Fibroblast of skin of abdomen (primary cell): ENCODE data around the gene VOPP1.
A peak's percentile ranks its signal among the peaks of the same experiment; 100 is the strongest.

Experiments used
- DNase-seq: peaks from one replicate; pipeline ENCODE4 v3.0.0-alpha.2; 2013

VOPP1 gene

DNA sequence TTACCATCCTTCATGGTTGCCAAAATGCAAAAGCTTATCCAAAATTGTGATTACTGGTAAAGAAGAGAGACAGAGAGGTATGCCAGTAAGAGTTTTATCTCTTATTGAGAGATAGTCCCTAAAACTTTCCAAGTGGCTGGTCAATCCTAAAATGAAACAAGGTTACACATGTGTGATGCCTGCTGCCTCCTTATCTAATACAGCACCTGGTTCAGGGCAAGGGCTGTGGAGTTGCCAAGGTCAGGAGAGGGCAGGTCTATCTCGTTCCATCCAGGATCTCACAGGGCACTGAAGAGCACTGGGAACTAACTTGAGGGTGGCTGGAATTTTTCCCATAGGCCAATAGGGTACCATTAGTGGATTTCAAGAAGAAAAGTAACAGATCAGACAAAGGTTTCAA, 18.3 kb downstream of the VOPP1 start:
- no peak for DNase-seq

DNA sequence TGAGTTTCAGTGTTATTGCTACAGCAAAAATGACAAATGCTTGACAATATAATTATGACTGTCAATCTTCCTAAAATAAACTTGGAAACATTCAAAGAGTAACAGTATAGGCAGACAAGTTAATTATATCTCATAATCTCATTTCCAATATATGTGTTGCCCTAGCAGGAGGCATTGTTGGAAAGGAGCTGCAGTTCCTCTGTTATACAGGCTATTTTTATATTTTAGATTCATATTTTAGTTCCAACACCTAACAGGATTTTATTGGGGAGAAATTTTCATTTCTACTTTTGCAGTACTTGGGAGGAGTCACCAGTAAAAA, 19.3 kb downstream of the VOPP1 start:
- no peak for DNase-seq

DNA sequence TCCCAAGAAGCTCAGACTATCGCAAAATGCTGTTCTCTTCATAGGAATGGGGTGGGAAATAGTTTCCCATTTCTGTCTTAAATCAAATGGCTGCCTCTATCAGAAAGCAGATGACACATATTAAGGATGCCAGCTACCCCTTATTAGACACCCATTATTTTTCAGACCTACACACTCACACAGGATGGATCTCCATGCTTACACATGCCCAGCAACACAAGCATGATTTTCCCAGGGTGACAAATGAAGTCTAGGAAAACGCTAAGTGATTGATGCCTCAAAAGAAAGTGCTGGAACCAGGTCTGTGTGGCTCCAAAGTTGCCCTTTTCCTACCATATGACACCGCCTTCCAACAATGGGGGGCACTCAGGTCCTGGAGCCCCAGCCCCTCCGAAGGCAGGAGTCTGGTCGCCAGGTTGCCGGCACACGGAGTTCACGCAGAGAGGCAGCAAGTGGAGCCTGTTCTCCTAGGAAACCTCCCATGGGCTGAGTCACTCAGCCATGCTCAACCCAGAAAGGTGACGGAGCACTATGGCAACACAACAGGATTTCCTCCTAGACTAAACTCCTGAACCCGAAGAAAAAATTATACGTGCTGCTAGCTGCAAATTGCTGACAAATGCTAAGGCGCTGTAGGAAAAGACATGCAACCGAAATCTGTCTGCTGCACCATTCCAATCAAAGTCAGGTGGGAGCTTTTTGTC, 19.8 kb downstream of the VOPP1 start:
- peak; percentile 68 for DNase-seq

DNA sequence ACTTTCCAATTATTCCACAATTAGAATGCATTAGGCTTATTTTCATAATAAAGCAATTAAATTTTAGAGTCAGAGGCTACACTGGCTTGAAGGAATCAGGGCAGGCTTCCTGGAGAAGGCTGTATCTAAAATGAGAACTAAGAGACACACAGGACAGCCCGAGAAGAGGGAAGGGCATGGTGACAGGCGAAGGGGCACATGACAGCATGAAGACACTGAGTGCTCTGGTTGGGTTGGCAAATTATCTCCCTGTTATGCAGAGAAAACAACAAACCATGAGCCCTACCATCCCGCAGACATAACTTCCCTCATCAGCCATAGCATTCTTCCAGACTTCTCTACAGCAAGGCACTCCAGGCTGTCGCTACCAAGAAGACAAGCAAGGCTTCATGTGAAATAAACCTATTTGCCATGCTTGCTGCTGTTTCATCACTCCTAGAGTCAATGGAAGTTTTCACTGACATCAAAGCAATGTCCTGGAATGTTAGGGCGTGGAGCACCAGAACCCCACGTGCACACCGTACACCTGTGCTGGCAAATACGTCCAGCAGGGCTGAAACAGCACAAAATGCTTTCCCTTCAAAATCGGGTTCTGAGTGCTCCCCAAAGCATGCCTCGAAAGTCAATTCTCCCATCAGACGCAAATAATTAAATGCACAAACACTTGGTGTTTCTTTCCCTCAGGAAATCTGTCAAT, 21.3 kb downstream of the VOPP1 start:
- no peak for DNase-seq

DNA sequence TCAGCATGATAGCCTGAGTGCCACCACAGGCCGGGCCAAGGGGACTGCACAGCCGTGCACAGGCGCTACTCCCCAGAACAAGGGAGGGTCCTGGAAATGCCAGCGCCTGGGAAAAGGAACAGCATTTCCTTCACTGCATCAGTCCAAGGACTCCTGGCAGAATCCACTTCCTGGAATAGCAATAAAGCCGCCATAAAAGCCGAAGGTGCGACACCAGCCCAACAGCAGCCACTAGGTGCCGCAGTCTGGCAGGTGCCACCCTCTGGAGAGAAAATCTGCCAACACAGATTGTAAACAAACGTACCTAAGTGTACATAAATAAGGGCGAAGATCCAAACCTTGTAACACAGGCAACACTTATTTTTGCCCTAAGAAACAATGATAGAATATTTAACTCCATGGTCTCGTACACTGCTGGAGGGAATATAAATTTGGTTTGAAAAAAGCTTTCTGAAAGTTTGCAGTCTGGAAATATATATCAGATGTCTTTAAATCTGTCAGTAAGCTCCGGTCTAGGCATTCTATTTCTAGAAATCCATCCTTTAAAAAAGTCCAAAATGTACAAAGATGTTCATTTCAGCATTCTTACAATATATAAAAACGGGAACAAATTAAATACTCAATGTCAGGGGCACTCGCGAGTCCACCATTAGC, 22.2 kb downstream of the VOPP1 start:
- no peak for DNase-seq

DNA sequence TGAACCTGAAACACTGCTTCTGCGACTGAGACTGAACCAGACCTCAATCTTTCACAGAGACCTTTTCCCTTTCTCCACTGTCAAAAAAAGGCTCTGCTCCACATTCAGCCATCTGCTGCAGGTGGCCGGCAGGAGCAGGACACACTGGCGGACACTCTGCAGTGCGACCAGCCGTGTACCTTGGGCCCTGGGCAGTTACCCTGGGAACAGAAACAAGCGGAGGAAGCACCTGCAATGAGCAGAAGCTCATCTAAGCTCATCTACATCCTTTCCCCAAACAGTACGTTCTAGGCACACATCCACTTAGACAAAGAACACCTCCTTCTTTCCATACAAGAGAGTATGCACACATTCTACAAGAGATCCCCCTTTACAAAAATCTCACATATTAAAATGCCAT, 22.8 kb downstream of the VOPP1 start:
- no peak for DNase-seq

DNA sequence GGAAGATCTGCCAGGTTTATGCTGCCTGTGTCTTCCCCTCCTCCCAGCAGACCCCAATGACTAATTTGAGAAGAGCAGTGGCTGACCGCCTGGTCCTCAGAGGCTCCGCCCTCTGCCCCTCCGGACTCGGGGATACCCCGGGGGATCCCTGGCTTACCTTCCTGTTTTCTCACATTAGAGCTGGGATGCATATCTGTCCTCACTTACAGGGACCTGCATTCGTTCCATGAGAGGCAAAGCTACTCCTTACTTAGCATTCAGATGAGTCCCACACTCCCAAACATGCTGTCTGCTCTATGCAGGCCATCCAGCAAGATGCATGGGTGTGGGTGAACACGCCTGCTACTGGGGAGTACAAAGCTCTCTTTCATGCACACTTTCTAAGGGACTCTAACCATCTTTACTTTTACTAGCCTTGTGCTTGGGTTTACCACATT, 24.0 kb downstream of the VOPP1 start:
- no peak for DNase-seq

DNA sequence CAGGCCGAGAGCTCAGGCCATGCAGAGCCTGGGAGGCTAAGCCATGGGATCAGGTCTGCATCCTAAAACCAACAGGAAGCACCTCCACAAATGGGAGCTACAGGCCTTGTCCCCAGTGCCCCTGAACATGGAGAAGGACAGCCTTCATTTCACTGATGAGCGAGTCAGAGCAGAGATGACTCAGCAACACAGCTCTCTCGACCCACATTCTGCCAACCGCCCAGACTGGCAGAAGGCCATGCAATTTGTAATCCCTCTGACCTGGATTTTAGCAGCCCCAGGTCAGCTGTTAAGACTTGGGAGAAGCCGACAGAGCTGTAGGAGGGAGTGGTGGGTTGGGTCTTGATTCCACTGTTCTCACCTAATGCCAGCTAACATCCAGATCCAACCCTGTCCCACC, 25.5 kb downstream of the VOPP1 start:
- peak; percentile 82 for DNase-seq

DNA sequence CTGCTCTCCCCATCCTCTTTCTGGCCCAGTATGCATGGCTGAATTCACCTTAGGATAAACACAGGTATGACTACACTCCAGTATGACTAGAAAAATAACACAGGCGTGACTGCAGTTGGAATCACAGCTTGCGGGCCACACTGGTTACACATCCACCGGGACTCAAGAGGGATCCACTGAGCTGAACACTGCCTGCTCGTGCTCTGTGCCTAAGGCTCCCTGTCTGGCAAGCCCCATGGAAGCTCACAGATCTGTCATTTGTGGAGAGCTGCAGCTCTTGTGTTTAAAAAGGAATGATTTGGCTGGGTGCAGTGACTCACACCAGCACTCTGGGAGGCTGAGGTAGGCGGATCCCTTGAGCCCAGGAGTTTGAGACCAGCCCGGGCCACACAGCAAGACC, 26.8 kb downstream of the VOPP1 start:
- peak; percentile 76 for DNase-seq

DNA sequence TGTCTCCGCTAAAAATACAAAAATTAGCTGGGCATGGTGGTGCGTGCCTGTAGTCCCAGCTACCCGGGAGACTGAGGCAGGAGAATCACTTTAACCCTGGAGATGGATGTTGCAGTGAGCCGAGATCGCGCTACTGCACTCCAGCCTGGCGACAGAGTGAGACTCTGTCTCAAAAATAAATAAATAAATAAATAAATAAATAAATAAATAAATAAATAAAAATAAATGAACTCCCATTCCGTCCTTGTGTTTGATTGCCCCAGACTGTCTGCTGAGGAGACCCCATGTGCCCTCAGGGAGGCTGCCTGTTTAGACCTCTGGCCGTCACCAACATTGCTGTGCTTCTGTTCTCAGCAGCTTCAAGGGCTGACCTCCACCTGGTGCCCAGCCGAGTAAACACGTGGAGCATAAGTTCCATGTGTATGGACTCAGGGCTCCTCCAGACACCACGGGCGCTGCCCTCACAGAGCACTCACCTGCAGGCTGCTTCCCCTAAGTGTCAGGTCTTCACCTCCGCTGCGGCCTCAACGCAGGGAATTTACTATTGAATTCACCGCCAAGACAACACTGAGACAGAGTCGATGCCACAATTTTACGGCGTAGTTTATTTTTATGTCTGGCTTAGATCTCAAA, 32.0 kb downstream of the VOPP1 start:
- no peak for DNase-seq

DNA sequence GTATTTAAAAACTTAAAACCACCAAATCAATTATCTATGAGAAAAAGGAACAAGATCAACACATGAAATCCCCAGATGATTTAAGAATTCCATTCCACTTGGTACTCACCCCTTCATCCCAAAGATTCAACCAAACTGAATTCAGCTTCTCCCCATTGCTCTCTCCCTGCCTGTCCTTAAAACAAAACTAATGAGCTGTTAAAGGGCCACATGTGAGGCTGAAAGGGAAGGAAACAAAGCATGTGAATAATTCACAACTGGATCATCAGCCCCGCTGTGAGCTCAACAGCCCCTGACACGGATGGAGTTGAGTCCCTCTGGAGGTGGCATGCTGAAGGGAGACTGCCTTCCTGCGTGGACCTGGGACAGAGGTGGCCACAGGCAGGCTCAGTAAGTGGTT, 32.9 kb downstream of the VOPP1 start:
- DNase-seq, result peak; percentile 55

DNA sequence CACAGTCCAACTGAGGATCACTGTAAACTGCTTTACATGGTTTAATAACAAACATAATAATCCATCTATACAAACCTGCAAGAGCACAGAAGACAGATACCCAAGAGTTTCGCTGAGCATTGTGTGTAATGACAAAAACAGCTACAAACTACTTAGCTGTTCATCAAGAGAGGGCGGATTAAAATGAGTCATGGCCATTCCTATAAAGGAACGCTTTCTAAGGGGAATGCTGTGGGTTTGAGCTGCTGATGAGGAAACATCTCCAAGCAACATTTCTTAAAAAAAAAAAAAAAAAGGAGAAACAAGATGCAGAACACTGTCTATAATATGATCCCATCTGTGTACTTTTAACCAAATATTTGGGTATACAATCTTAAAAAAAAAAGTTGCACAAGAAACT, 33.8 kb downstream of the VOPP1 start:
- DNase-seq, result peak; percentile 95

DNA sequence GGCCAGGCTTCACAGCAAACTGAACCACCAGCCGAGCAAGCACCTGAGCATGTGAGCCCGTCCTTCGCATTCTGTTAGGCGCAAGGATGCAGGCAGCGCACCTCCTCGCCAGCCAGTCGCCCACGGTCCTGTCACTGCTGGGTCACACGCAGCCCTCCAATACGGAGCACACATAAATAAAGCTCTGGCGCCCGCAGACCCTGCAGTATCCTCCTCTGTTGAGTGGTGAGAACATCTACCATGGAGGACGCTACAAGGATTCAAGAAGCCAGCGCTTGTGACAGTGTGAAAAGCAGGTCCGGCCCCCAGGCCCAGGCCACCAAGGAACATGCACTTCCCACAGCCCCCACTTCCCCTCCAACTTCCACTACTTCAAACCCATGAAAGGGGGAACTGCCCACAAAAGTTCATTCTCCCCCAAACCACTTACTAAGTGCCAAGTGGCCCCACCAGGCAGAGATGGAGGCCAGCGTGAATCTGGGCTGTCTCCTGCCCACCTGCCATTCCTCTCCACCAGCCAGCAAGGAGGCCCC, 34.8 kb downstream of the VOPP1 start:
- no peak for DNase-seq

DNA sequence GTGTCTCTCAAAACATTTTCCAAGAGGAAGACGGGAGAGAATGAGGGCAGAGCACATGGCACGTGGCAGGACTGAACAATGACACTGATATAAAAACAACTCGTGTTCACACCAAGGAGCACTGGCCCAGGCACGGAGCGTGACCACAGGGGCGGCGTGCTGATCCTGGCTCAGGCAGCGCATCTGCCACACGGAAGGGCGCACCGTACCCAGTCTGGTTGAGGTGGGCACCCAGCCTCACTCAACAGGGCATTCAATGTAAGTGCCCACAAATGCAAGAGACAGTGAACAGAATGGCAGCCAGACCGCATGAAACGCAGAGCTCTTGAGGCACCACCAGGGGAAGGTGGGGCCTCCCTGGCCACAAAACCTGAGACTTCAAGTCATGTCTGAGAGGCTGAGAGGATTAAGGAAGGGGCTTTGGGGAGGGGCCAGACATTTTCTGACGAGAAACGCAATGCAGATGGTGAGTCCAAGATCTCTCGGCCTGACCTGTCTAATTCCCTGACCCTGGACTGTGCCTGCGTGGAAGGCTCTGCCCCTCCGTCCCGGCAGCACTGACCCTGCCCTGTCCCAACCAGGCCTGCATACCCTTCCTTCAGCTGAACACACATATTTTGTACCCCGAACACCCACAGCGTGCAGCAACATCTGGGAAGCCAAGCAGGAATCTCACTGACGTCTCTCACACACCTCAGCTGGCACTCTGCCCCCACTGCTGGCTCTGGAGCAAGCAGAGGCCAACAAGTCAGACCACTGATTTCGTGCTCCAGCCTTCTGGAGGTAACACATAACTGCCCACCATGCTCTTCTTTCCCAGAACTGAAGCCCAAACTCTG, 35.5 kb downstream of the VOPP1 start:
- DNase-seq, result no peak

DNA sequence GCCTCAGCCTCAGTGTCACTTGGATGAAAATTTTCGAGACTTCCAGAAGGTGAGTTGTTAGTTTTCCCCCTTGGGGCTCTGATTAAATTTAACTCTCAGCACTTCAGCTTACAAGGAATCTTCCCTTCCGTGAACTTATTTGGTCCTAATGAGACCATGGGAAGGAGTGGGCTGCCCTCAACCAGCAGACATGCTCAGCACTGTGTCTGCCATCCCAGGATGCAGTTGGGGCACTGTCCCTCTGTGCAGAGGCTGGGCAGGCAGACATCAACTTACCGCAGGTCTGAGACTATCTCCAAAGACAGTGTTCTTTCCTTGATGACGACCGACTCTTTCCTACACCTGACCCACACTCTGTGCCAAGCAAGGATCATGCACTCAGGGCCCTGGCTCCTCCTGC, 36.7 kb downstream of the VOPP1 start:
- DNase-seq, result no peak

DNA sequence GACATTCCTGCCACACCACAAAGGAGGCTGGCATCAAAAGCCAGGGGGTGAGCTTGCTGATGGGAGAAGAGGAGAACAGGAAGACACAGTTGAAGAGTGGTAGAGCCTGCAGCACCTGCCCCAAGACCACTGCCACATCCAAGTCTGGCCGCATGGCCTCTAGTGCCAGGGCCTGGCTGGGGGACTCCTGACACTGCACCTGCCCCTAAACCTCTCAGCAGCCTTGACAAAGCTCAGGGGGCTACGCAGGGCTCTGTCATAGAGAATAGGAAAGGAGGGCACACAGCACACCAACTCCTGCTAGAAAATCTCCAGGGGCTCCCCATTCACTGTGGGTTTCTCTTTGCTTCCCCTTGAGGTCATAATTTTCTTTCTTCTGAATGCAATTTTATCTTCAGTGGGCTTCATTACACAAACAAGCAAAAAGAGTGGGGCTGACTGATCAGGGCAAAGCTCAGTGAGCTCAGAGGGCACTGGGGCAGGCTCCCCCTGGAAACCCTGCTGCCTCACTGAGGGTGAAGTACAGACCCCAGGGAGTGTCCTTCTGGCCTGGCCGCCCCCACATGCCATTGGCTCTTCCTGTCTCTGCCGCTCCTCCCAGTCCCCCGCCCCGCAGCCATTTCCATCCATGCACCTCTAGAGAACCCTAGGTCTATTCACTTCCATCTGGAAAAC, 37.2 kb downstream of the VOPP1 start:
- DNase-seq, result no peak

DNA sequence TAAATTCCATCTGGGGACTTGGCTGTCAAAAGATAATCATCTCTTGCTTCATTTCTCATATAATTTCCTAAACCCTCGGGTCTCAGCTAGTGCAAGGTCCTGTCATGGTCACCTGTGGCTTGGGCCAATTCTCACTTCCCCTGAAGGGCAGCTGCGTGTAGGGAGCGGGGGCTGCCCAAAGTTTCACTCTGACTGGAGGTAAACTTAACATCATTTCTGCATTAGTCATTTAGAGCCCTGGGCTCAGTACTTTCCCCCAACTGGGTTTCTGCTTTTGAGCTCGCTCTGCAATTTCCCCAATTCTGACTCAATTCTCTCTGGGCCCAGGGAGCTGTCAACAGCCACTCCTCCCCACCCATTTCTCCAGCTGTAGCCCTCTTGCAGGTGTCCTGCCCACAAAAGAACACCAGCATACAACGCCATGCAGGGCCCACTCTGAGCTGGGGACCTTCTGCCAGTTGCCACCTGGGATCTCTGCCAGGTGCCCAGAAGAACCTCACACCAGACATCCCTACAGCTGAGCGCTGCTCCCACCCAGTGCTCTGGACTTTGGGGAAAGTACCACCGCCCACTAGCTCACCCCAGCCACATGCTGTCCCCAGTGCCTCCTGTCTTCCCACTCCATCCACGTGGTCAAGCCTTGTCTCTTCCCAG, 37.9 kb downstream of the VOPP1 start:
- peak; percentile 72 for DNase-seq

DNA sequence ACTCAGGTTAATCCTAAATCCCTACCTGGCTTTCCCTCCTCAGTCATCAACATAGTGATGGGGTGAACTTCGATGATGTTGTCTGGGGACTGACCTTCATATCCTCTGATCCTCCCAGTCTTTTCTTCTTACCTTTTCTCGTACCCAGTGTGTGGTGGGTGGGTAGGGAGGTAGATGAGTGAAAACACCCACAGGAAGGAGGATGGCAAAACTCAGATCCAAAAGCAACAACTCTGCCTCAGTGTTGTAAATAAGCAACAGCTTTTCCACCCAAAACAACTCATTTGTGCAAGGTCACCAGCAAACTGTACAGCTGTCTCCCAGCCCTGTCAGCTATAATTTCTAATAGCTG, 38.6 kb downstream of the VOPP1 start:
- no peak for DNase-seq

DNA sequence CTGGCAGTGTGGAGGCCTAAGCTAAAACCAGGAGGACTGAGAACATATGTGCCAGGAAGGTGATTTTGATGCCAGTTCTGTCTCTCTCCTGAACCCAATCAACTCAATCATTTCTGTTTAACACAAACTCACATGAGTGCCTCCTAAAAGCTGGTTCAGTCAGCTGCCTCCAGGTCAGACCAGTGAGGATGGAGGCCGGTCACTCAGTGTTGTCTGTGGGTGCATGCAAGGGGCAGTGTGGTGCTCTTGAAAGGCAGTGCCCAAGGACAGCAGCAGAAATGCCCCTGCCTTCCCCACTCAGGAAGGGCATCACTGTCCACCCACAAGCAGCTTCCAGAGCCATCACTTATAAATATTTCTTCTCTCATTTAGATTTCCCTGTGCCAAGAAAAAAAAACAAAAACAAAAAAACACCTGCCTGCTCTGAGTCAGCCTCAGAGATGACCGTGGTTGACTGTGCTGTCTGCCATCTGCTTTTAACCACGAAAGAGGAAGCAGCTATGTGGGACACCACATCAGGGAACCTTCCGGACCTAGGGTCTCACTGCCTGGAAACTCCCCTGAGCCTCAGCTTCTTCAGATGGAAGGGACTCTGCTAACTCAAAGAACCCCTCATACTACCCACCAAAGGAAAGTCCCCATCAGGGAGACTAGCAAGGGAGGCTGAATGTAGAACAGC, 39.1 kb downstream of the VOPP1 start:
- DNase-seq, result peak; percentile 39

DNA sequence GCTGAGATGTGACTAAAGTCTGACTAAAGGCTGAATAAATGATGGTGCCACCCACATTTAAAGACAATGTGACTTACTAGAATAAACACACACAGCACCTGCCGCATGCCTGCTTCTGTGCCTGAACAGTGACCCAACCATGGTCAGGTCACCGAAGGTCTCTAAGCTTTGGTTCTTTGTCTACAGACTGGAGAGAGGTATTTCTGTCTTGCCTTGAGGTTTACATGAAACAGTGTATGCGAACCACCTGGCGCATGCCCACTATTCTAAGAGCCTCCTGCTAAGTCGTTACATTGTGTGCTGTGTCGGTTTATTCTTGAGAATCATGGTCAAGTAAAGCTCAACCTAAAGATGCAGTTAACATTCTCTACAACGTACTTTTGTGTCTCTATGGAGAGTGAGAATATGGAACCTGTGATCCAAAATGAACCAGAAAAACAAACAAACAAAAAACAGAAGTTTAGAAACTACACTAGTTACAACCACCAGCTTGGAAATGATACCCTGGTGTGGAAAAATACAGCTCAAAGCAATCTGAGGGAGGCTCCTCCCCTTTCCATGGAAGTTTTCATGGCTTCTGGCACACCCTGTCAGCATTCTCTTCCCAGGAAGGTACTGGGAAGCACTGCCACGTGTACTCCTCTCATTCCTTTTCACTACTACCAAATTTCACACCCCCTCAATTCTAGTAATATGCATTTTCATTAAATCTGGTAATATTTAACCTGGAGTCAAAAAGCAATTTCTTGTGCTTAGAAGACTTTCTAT, 40.0 kb downstream of the VOPP1 start:
- DNase-seq, result no peak
